C4-2B (cell line): ENCODE results near the gene IQSEC1.

Experiments used
- CTCF ChIP-seq: fragments of 450-650 bp; conservative IDR thresholded peaks from 2 replicates; pipeline ENCODE4 v1.5.1; 2017; ENCODE audit warnings: mild to moderate bottlenecking
- ZFX ChIP-seq: fragments of 450-650 bp; IDR thresholded peaks from 2 replicates; pipeline ENCODE4 v1.6.1; 2017

- TF ChIP-seq CTCF: no peak
- no peak for TF ChIP-seq ZFX
Observed at GRCh38 chr3:12886736-12887135, 186.5 kb downstream of the IQSEC1 start.
